Right atrium auricular region (tissue), 2 donors: Measurements from ENCODE around the gene GRM8. TPM values are rescaled to one million over a fixed set of nuclear protein-coding genes. Genes with fewer than 3 reads are reported as not detected.

Experiments
- DNase-seq: peaks from one replicate; pipeline ENCODE4 v3.0.0-alpha.2; 2019; ENCODE audit warnings: low spot score
- H3K27ac ChIP-seq, 2 donors: fragments of 200-600 bp; sonication (generic); 1 replicate in 1 of 2; 2 replicates in 1 of 2; pipeline ENCODE4 v1.5.1; 2016 to 2019
- H3K27me3 ChIP-seq, 2 donors: fragments of 200-600 bp; sonication (generic); one replicate each; pipeline versions ENCODE4 v1.5.1 to v1.6.0; 2017 to 2019
- H3K36me3 ChIP-seq: fragments of 200-600 bp; sonication (generic); one replicate; pipeline ENCODE4 v1.5.1; 2016
- H3K4me1 ChIP-seq, 2 donors: fragments of 200-600 bp; sonication (generic); one replicate each; pipeline versions ENCODE4 v1.5.1 to v1.6.0; 2017 to 2019
- H3K4me3 ChIP-seq, 2 donors: fragments of 200-600 bp; sonication (generic); 1 replicate in 1 of 2; 2 replicates in 1 of 2; pipeline ENCODE4 v1.5.1; 2017 to 2019; ENCODE audit warnings: mild to moderate bottlenecking in 1 of 2, moderate library complexity in 1 of 2
- H3K9me3 ChIP-seq, 2 donors: fragments of 200-600 bp; sonication (generic); one replicate each; pipeline ENCODE4 v1.5.1; 2019
- total RNA-seq, 2 donors: library from RNA; depleted of rRNA; stranded (reverse); fragments of >200 nt; gene quantifications; one replicate each; pipeline ENCODE4 v1.1.0, GENCODE V29; 2016
- TF ChIP-seq, protein P1 (sequence below), 2 donors: fragments of 200-600 bp; sonication (generic); IDR thresholded peaks; one replicate each; pipeline ENCODE4 v1.5.1; 2019; ENCODE audit warnings: antibody characterized with exemption in 2 of 2

Gene GRM8
- total RNA-seq, 2 donors from 2014 or later: not detected

DNA sequence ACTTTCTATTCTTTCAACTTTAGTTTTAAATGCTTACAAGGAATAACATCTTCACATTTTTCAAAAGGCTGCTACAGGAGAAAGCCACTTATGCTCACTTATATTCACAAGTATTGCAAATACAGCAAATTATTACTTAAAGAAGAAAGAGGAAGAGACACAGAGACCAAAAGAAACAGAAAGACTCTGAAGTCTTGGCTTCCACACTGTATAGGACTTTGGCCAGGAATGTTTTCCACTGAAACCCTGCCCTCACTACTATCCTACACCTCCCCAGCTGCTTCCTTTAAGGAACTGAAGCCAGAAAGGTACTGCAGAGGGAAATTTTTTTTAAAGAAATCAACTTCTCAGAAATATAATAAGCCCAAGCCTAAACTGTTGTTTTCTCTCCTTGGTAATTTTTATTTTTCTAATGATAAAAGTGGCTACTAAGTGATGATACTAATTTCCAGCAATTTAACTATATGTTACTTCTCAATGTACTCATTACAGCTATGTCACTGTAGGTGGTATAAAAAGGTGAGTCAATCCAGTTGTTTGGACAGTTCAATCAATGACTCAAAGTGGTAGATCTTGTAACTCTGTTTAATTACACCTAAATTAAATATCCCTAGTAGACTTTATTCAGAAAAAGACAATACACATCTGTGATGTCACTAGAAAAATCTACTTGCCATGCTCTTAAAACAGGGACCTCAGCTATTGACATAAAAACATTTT is 231.6 kb downstream of the GRM8 start:
- TF ChIP-seq, protein P1, sequence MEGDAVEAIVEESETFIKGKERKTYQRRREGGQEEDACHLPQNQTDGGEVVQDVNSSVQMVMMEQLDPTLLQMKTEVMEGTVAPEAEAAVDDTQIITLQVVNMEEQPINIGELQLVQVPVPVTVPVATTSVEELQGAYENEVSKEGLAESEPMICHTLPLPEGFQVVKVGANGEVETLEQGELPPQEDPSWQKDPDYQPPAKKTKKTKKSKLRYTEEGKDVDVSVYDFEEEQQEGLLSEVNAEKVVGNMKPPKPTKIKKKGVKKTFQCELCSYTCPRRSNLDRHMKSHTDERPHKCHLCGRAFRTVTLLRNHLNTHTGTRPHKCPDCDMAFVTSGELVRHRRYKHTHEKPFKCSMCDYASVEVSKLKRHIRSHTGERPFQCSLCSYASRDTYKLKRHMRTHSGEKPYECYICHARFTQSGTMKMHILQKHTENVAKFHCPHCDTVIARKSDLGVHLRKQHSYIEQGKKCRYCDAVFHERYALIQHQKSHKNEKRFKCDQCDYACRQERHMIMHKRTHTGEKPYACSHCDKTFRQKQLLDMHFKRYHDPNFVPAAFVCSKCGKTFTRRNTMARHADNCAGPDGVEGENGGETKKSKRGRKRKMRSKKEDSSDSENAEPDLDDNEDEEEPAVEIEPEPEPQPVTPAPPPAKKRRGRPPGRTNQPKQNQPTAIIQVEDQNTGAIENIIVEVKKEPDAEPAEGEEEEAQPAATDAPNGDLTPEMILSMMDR (IDR thresholded peaks at IDR 0.05): no peak
- H3K27ac ChIP-seq: no peak overlapping the region

DNA sequence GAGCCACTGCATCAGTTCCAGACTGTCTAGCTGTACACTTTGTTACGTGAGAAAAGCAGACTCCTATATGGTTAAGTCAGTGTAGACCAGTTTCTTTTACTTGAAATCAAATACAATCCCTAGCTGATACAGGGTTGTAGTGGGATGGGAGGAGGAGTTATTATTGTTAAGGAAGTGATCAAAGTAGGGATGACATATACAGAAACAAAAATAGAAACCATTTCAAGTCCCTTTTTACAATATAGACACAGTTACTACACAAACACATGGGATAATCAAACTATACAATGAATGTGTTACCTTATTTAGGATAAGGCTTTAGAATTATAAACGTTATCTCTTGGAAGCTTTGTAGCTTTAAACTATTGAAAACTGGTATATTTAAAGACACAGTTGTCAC is 233.9 kb downstream of the GRM8 start:
- TF ChIP-seq, protein P1 (IDR thresholded peaks at IDR 0.05): no peak
- H3K9me3 ChIP-seq: no peaks in the 10 kb centered on the region
- H3K27me3 ChIP-seq: no peaks in the 10 kb centered on the region
- H3K36me3 ChIP-seq: no peaks in the 10 kb centered on the region
- no peak overlapping the region for H3K4me3 ChIP-seq
- DNase-seq: no peak
- no peak overlapping the region for H3K27ac ChIP-seq
- H3K4me1 ChIP-seq: no peaks in the 10 kb centered on the region

More for the DNA sequence above, 231.6 kb downstream of the GRM8 start:
- Histone ChIP-seq H3K9me3 (no peaks in the 10 kb centered on the region), H3K4me3 (no peak overlapping the region), H3K36me3 (no peaks in the 10 kb centered on the region), H3K27me3 (no peaks in the 10 kb centered on the region), H3K4me1 (no peaks in the 10 kb centered on the region)
- no peak for DNase-seq

- TF ChIP-seq, protein P1 (IDR thresholded peaks at IDR 0.05): no peak
- no peak for DNase-seq
- H3K4me3 ChIP-seq: no peak overlapping the region
These were observed 235.5 kb downstream of the GRM8 start for GRCh38 chr7:127017196-127017595.

GRCh38 chr7:127000725-127001124 is 252.0 kb downstream of the GRM8 start:
- Histone ChIP-seq H3K36me3 (no peaks in the 10 kb centered on the region), H3K27ac (no peak overlapping the region), H3K4me1 (no peaks in the 10 kb centered on the region), H3K9me3 (no peaks in the 10 kb centered on the region), H3K4me3 (no peak overlapping the region), H3K27me3 (no peaks in the 10 kb centered on the region)
- no peak for DNase-seq
- TF ChIP-seq, protein P1 (IDR thresholded peaks at IDR 0.05): no peak

More at GRCh38 chr7:127017196-127017595, 235.5 kb downstream of the GRM8 start:
- Histone ChIP-seq H3K27me3 (no peaks in the 10 kb centered on the region), H3K36me3 (no peaks in the 10 kb centered on the region), H3K27ac (no peak overlapping the region), H3K4me1 (no peaks in the 10 kb centered on the region), H3K9me3 (no peaks in the 10 kb centered on the region)

DNA sequence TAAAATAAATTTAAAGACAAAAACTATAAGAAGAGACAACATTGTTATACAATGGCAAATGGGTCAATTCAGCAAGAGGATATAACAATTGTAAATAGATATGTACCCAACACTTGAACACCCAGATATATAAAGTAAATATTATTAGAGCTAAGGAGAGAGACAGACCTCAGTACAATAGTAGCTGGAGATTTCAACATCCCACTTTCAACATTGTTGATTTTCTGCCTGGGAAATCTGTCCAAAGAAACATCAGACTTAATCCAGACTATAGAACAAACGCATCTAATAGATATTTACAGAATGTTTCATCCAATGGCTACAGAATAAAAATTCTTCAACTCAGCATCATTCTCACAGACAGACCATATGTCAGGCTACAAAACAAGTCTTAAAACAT is 256.1 kb downstream of the GRM8 start:
- Histone ChIP-seq H3K27ac (no peak overlapping the region), H3K4me3 (no peak overlapping the region), H3K4me1 (no peaks in the 10 kb centered on the region), H3K27me3 (no peaks in the 10 kb centered on the region), H3K9me3 (no peaks in the 10 kb centered on the region), H3K36me3 (no peaks in the 10 kb centered on the region)
- no peak for DNase-seq
- TF ChIP-seq, protein P1 (IDR thresholded peaks at IDR 0.05): no peak
